Stimulated activated CD4-positive, alpha-beta T cell treated with anti-CD3 and anti-CD28 coated beads, Interleukin-2, amount 100 ng/mL, for 4 hours (primary cell): ENCODE data around the gene VSTM4.

Source experiments
- DNase-seq: peaks from one replicate; pipeline ENCODE4 v3.0.0-alpha.2; 2020; ENCODE audit warnings: low read depth

The VSTM4 gene

GRCh38 chr10:49040601-49041000 is 74.7 kb downstream of the VSTM4 start:
- DNase-seq = no peak

DNA sequence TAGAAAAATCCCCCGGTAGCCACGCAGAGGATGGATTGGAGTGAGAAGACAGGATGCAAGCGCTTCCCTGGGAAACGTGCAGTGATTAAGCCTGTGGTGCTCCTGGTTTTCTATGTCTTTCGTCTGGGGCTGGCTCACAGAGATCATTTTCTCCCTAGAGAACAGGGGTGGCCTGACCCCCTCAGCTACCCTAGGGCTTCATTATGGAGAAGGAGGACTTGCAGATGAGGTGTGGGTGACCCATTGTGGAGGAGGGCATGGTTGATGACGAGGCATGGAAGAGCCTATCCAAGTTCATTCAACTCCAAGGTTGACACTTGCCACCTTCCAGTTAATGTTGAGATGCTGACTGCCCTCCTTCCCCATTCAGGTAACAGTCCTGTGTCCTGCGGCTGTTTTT is 75.9 kb downstream of the VSTM4 start:
- DNase-seq = no peak

DNA sequence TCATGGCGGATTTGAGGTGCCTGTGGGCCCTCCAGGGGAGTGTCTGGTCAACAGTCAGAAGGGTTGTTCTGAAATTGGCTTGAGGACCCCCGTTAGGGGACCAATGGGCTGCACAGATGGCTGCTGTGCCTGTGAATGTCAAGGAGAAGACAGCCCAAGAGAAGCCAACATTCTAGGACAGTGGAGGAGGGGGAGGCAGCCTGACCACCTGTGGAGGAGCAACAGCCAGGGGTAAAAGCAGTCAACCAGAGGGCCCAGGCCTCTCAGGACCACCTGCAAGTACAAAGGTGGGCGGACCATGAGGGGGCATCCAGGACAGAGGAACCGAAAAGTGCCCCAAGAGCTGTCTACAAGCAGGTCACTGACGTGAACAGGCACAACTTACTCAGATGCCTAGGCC is 76.6 kb downstream of the VSTM4 start:
- no peak for DNase-seq

- no peak for DNase-seq
Measured at GRCh38 chr10:49037187-49037586, 78.1 kb downstream of the VSTM4 start.

DNA sequence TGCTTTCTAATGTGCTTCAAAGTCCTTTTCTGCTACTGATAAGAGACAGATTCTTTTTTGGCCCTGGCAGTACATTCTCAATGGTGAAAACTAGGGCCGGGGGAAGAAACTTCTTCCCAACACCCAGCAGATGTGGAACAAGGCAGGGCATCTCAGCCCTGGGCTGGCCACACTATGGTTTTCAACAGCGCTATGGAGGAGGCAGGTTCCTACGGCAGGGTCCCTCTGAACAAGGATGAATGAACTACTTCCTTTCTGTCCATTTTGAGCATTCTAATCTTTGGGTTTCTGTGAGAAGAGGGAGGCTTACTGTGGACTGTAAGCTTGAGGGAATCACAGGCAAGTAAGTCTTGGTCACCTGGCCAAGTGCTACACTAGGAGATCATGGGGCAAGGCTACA is 78.7 kb downstream of the VSTM4 start:
- DNase-seq = no peak

DNA sequence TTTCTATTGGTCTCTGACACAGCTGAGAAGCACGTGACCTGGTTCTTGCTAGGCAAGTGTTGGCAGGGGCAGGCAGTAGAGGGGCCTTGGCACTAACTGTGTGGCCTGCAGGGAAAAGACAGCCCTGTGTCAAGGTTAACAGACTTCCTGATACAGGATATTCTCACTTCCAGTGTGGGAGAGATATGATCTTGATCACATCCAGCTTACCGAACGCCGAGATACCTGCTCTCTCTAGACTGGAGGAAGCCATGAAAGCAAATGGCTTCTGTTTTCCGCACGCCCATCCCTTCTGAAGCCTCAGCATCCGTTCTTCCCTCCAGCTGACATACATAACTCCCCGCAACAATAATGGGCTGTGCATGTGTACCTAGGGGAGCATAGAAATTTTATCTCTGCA is 79.4 kb downstream of the VSTM4 start:
- DNase-seq = no peak

- DNase-seq = no peak
Measured at GRCh38 chr10:49034925-49035324, 80.4 kb downstream of the VSTM4 start.

DNA sequence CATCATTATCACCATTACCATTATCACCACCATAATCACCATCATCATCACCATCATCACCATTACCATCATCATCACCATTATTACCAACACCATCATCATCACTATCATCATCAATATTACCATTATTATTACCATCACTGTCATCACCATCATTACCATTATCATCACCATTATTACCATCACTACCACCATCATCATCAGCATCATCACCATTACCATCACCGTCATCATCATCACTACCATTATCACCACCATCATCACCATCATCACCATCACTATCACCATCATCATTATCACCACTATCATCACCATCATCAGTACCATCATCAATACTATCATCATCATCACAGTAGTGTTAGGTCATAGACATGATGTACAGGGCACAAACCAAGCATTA is 81.4 kb downstream of the VSTM4 start:
- no peak for DNase-seq

- DNase-seq = no peak
Measured at GRCh38 chr10:49029666-49030065, 85.7 kb downstream of the VSTM4 start.

DNA sequence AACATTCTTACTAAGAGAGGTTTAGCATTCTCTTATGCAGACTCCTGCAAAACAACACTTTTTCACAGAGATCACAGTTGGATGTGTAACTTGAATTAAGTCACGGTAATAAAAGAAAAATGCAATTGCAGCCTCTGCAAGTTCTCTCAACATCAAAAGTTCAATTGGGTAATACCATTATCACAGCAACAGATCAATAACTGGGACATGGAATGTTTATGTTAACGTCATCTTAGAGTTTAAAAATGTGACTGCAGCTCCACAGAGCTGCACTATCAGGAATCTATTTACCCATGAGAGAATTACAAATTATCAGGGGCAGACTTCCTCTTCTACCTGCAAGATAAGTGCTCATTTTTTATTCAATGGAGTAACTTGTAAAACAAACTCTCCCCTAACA is 86.7 kb downstream of the VSTM4 start:
- DNase-seq = no peak

GRCh38 chr10:49025347-49025983 is 89.9 kb downstream of the VSTM4 start:
- no peak for DNase-seq

GRCh38 chr10:49024484-49024883 is 90.8 kb downstream of the VSTM4 start:
- DNase-seq = no peak

GRCh38 chr10:49023752-49024151 is 91.6 kb downstream of the VSTM4 start:
- no peak for DNase-seq

GRCh38 chr10:49023071-49023470 is 92.3 kb downstream of the VSTM4 start:
- no peak for DNase-seq

DNA sequence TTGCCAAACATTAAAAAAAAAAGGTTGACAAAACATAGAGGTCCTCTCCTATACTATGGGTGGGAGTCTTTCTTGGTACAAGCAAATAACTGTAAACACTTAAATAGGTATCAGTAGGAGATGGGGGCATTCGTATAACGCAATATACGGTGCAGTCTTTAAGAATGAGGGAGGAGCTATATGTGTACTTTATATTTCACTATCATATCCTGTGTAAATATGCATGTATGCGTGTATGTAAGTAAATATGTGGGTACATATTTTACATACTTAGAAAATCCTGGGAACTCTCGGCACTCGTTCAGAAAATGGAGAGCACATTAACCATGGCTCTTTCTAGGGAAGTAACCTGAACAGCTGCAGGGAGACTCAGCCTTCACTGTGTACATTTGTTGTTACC is 93.6 kb downstream of the VSTM4 start:
- DNase-seq = no peak

GRCh38 chr10:49015700-49016099 is 99.6 kb downstream of the VSTM4 start:
- no peak for DNase-seq

DNA sequence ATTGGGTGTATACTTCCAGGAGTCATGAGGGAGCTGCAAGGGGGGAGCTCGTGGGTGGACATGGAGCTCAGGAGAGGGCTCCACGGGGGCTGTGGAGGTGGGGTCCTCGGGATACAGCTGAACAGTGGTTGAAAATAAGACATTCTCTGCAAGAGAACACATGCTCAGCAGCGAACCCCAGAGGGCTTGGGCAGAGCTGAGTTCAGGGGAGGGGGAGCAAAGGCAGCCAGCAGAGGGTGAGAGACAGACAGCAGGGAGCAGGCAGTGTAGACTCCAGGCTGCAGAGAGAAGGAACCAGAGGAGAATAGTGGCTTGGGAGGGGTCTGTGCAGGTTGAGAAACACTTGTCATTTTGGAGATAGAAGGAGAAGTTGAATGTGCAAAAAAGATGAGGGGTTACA is 102.7 kb downstream of the VSTM4 start:
- no peak for DNase-seq

DNA sequence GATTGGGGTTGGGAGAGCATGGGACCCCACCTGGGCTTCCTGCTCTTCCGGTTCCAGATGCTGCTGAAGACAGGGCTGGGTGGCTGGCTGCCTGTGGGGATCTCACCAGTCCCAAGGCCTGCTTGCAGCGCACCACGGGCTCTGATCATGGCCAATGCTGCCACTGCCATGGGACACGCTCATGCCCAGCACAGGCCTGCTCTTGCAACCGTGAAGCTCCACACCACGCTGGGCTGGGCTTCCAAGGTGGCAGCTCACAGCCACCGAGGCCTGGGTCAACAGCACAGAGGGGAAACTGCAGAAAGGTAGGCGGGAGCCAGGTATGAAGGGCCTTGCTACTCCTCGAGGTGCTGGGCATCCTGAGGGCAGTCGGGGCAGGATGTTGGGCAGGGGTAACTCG is 103.6 kb downstream of the VSTM4 start:
- no peak for DNase-seq

- no peak for DNase-seq
Measured at GRCh38 chr10:49010865-49011264, 104.5 kb downstream of the VSTM4 start.

DNA sequence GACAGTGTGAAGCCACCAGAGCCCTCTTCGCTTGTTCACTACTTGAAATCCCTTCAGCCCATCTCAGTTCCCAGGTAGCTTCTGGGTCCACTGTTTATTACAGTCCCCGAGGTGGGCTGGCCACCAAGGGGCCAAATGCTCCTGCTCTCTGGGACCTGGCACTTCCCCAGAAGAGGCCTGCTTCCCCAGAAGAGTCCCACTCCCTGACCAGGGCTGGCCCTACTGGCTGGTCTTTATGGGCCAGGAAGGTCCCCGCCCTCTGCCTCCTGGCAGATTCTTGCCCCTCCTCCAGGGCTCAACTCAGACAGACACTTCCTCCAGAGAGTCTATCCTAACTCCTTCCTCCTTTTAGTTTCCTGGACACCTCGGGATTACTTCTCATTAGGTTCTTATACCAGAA is 105.0 kb downstream of the VSTM4 start:
- DNase-seq = no peak

DNA sequence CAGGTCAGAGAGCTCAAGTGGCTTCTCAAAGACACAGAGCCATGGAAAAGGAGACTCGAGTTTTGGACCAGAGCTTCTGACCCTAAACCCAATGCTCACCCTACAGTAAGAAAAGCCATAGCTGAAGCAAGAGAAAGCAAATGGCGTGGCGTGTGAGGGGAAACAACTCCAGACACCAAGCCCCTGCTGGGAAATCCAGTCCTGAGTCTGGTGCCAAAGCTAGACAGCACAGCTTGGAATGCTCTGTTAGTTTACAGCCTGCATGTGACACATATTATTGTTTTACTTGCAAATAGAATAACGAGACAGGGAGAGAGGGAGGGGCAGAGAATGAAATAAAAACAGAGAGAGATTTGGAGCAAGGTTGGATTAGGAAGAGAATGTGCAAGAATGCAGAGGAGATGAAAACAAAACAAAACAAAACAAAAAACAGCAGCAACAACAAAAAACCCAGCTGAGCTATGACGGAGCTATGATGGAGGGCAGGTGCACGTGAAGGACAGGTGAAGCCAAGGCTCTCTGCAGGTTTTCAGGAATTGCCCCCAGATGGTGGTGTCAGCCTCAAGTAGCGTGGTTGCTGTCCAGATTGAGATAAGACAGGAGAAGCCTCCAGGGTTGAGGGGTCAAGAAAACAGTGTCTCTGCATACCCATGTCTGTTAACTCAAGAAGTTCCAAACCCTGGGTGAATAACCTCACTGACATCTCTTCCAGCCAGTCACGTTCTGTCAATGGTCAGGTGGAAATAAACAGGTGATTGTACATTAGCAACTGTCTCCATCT is 105.9 kb downstream of the VSTM4 start:
- DNase-seq = no peak

GRCh38 chr10:49008505-49009198 is 106.7 kb downstream of the VSTM4 start:
- DNase-seq = no peak

DNA sequence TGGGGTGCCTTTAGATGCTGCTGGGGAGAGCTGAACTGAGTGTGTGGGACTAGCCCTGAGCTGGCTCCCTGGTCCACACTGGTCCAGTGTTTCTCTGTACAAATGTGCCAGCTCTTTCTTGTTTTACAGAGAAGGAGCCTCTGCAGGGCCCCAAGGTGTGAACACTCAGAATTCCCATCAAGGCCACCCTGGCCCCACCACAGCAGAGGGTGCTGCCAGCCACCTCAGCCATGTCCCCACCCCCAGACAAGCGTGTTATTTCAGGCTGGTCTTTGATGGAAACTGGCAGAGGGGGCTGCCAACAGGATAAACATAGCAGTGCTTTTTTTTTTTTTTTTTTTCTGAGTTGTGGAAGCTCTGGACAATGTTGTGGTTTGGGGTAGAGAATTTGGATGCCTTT is 107.2 kb downstream of the VSTM4 start:
- DNase-seq = no peak
